ENCODE data around the gene POLR2M.

- no peak for TF ChIP-seq CTCF (IDR thresholded peaks at IDR 0.05)
- no peak for TF ChIP-seq POLR2A (IDR thresholded peaks at IDR 0.05)
Observed at GRCh38 chr15:57692709-57693108, 13.8 kb upstream of the POLR2M start.
